Glutamatergic neuron (in vitro differentiated cells): Measurements from ENCODE around the gene TOMM34. TPM values are rescaled to one million over a fixed set of nuclear protein-coding genes. Genes with fewer than 3 reads are reported as not detected.

Source experiments
- DNase-seq: peaks from one replicate; pipeline ENCODE4 v3.0.0; 2022
- H3K27ac Mint-ChIP-seq: one replicate; pipeline ENCODE4 v1.8.0; 2020; ENCODE audit warnings: mild to moderate bottlenecking, mixed read lengths, inconsistent platforms; ENCODE audit not compliant: unreplicated experiment
- H3K27me3 Mint-ChIP-seq: one replicate; pipeline ENCODE4 v1.8.0; 2020; ENCODE audit warnings: mild to moderate bottlenecking, moderate library complexity, mixed read lengths, inconsistent platforms; ENCODE audit not compliant: unreplicated experiment
- H3K36me3 Mint-ChIP-seq: one replicate; pipeline ENCODE4 v1.8.0; 2020; ENCODE audit warnings: mild to moderate bottlenecking, mixed read lengths, inconsistent platforms; ENCODE audit not compliant: unreplicated experiment
- H3K4me1 Mint-ChIP-seq: one replicate; pipeline ENCODE4 v1.8.0; 2020; ENCODE audit warnings: mild to moderate bottlenecking, low read depth, mixed read lengths, inconsistent platforms; ENCODE audit not compliant: unreplicated experiment
- H3K4me3 Mint-ChIP-seq: one replicate; pipeline ENCODE4 v1.8.0; 2020; ENCODE audit warnings: mild to moderate bottlenecking, mixed read lengths, inconsistent platforms; ENCODE audit not compliant: unreplicated experiment
- H3K9me3 Mint-ChIP-seq: one replicate; pipeline ENCODE4 v1.8.0; 2020; ENCODE audit warnings: mild to moderate bottlenecking, moderate library complexity, mixed read lengths, inconsistent platforms; ENCODE audit not compliant: unreplicated experiment
- total RNA-seq: library from RNA; stranded (reverse); fragmentation: NEBNext Ultra II Directional; extraction: Animal tissue kit (Norgen Biotek cat#: 25700); gene quantifications from one replicate; pipeline ENCODE4 v1.2.1, GENCODE V29; 2021; ENCODE audit not compliant: unreplicated experiment
- TF ChIP-seq, protein P1 (sequence below): fragments of 200-600 bp; sonication (generic); IDR thresholded peaks from one replicate; pipeline ENCODE4 v1.5.0; 2021; ENCODE audit not compliant: partially characterized antibody, unreplicated experiment

Gene TOMM34
- total RNA-seq, 1 donor from 2014 or later: 10.8 TPM

DNA sequence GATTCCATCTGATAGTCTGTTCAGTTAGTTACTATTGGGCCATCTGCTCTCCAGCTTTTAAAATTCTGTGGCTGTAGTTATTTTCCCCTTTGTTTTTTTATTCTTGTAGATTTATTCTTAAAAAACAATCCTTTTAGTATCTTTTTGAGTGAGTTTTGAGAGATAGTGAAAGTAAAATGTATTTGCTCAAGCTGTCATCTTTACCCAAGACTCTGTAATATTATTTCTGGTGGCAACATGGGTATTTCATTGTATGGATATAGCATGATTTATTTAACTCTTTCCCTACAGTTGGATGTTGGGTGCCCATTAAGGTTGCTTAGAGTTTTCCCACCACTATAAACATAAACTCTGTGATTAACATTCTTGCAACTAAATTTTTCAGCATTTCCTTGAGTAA lies 30.8 kb upstream of the TOMM34 start:
- DNase-seq: no peak
- peaks cover 6% of the 10 kb centered on the region for H3K4me1 Mint-ChIP-seq
- no peaks in the 10 kb centered on the region for H3K27me3 Mint-ChIP-seq
- no peak overlapping the region for H3K4me3 Mint-ChIP-seq
- H3K27ac Mint-ChIP-seq: no peak overlapping the region
- no peaks in the 10 kb centered on the region for H3K9me3 Mint-ChIP-seq
- TF ChIP-seq, protein P1, sequence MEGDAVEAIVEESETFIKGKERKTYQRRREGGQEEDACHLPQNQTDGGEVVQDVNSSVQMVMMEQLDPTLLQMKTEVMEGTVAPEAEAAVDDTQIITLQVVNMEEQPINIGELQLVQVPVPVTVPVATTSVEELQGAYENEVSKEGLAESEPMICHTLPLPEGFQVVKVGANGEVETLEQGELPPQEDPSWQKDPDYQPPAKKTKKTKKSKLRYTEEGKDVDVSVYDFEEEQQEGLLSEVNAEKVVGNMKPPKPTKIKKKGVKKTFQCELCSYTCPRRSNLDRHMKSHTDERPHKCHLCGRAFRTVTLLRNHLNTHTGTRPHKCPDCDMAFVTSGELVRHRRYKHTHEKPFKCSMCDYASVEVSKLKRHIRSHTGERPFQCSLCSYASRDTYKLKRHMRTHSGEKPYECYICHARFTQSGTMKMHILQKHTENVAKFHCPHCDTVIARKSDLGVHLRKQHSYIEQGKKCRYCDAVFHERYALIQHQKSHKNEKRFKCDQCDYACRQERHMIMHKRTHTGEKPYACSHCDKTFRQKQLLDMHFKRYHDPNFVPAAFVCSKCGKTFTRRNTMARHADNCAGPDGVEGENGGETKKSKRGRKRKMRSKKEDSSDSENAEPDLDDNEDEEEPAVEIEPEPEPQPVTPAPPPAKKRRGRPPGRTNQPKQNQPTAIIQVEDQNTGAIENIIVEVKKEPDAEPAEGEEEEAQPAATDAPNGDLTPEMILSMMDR: no peak
- no peaks in the 10 kb centered on the region for H3K36me3 Mint-ChIP-seq

GRCh38 chr20:44990425-44990824 lies 30.2 kb upstream of the TOMM34 start:
- Mint-ChIP-seq H3K27me3 (no peaks in the 10 kb centered on the region), H3K36me3 (no peaks in the 10 kb centered on the region), H3K9me3 (no peaks in the 10 kb centered on the region), H3K27ac (no peak overlapping the region), H3K4me1 (peaks cover 6% of the 10 kb centered on the region), H3K4me3 (no peak overlapping the region)
- TF ChIP-seq, protein P1: no peak
- no peak for DNase-seq

DNA sequence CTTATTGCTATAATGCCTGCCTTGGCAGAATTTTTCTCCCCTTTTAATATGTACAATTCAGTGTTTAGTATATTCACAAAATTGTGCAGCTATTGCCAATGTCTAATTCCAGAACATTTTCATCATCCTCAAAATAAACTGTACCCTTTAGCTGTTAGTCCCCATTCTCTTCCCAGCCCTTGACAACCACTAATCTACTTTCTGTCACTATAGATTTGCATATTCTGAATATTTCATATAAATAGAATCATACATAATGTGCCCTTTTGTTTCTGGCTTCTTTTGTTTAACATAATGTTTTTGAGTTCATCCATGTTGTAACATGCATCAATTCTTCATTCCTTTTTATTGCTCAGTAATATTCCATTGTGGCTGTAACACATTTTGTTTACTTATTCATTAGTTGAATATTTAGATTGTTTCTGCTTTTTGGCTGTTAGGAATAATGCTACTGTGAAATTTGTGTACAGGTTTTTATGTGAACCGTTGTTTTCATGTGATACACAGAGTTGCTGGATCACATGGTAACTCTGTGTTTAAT lies 28.5 kb upstream of the TOMM34 start:
- Mint-ChIP-seq H3K9me3 (no peaks in the 10 kb centered on the region), H3K4me3 (no peak overlapping the region), H3K27ac (no peak overlapping the region), H3K36me3 (no peaks in the 10 kb centered on the region), H3K4me1 (peaks cover 6% of the 10 kb centered on the region), H3K27me3 (no peaks in the 10 kb centered on the region)
- DNase-seq: no peak
- TF ChIP-seq, protein P1: no peak

DNA sequence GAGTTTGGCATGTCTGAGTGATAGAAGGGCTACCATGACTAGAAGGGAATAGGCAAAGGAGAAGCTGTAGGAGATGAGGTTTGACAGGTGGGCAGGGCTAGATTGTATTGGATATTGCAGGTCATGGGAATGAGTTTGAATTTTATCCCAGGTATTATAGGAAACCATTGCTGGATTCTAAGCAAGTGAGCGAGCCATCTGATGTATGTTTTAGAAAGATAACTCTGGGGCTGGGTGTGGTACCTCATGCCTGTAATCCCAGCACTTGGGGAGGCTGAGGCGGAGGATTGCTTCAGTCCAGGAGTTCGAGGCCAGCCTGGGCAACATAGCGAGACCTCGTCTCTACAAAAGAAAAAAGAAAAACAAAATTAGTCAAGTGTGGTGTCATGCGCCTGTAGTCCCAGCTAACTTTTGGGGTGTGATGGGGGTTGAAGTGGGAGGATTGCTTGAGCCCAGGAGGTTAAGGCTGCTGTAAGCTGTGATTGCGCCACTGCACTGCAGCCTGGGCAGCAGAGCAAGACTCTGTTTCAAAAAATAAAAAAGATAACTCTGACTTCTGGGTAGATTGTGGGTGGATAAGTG lies 23.0 kb upstream of the TOMM34 start:
- Mint-ChIP-seq H3K9me3 (no peaks in the 10 kb centered on the region), H3K36me3 (peaks cover 3% of the 10 kb centered on the region), H3K27ac (no peak overlapping the region)

More for the DNA sequence above, 23.0 kb upstream of the TOMM34 start:
- no peaks in the 10 kb centered on the region for H3K4me1 Mint-ChIP-seq
- DNase-seq: no peak
- TF ChIP-seq, protein P1: no peak
- H3K4me3 Mint-ChIP-seq: peak overlapping the region; percentile 17
- no peaks in the 10 kb centered on the region for H3K27me3 Mint-ChIP-seq
